WTC11 (cell line): ENCODE data around the gene COLEC12. TPM values are rescaled to one million over a fixed set of nuclear protein-coding genes. Genes with fewer than 3 reads are reported as not detected.

ENCODE experiments used
- ATAC-seq: fragments of 200-7000 bp; cut with Tn5 transposase; 2 replicates; pipeline ENCODE4 v1.10.0; 2021; ENCODE audit warnings: mild to moderate bottlenecking, moderate library complexity
- CTCF ChIA-PET: fragments of 300-600 bp; sonication (Branson Sonifier 250); formaldehyde crosslinking; loops from one replicate; lab custom pipeline; 2021; ENCODE audit warnings: antibody characterized with exemption; lab: Charles Lee
- POLR2A ChIA-PET: fragments of 350-600 bp; sonication (Branson Sonifier 250); formaldehyde crosslinking; loops from one replicate; lab custom pipeline; 2021; ENCODE audit warnings: antibody characterized with exemption; lab: Charles Lee
- DNase-seq: peaks from one replicate; pipeline ENCODE4 v3.0.0; 2021; ENCODE audit warnings: low spot score
- H3K27ac Mint-ChIP-seq: 2 replicates; pipeline ENCODE4 v1.8.0; 2021; ENCODE audit warnings: mixed read lengths
- H3K27me3 Mint-ChIP-seq: 2 replicates; pipeline ENCODE4 v1.8.0; 2021; ENCODE audit warnings: low read depth, mild to moderate bottlenecking, moderate library complexity, mixed read lengths
- H3K36me3 Mint-ChIP-seq: 2 replicates; pipeline ENCODE4 v1.8.0; 2021; ENCODE audit warnings: mixed read lengths
- H3K4me1 Mint-ChIP-seq: 2 replicates; pipeline ENCODE4 v1.8.0; 2022; ENCODE audit warnings: mixed read lengths
- H3K4me3 Mint-ChIP-seq: 2 replicates; pipeline ENCODE4 v1.8.0; 2021; ENCODE audit warnings: mild to moderate bottlenecking, moderate library complexity, mixed read lengths
- H3K9me3 Mint-ChIP-seq: 2 replicates; pipeline ENCODE4 v1.8.0; 2021; ENCODE audit warnings: mixed read lengths
- E2F1 ChIP-seq: sonication (generic); formaldehyde crosslinking; IDR thresholded peaks from 2 replicates; pipeline ENCODE4 v1.8.0; 2022; ENCODE audit warnings: mild to moderate bottlenecking, missing genetic modification reagents
- ERG ChIP-seq: fragments of 250-450 bp; sonication (Bioruptor Pico); IDR thresholded peaks from 2 replicates; pipeline ENCODE4 v1.8.0; 2021; ENCODE audit warnings: mild to moderate bottlenecking
- GABPB1 ChIP-seq: sonication (generic); formaldehyde crosslinking; IDR thresholded peaks from 2 replicates; pipeline ENCODE4 v1.8.1; 2023; ENCODE audit warnings: mild to moderate bottlenecking, missing genetic modification reagents
- IRF2 ChIP-seq: sonication (generic); formaldehyde crosslinking; IDR thresholded peaks from 2 replicates; pipeline ENCODE4 v1.8.0; 2022; ENCODE audit warnings: low read depth, missing genetic modification reagents, borderline replicate concordance
- OVOL2 ChIP-seq: fragments of 250-450 bp; sonication (Bioruptor Pico); IDR thresholded peaks from 2 replicates; pipeline ENCODE4 v1.9.0; 2021; ENCODE audit warnings: mild to moderate bottlenecking, borderline replicate concordance
- RELA ChIP-seq: sonication (generic); formaldehyde crosslinking; IDR thresholded peaks from 2 replicates; pipeline ENCODE4 v1.8.1; 2022; ENCODE audit warnings: missing genetic modification reagents, mild to moderate bottlenecking, borderline replicate concordance
- SMAD3 ChIP-seq: sonication (generic); formaldehyde crosslinking; IDR thresholded peaks from 2 replicates; pipeline ENCODE4 v1.8.0; 2022; ENCODE audit warnings: missing genetic modification reagents, mild to moderate bottlenecking, borderline replicate concordance
- SP1 ChIP-seq: sonication (generic); formaldehyde crosslinking; conservative IDR thresholded peaks from 2 replicates; pipeline ENCODE4 v1.8.1; 2022; ENCODE audit warnings: missing genetic modification reagents
- TEAD4 ChIP-seq: sonication (generic); formaldehyde crosslinking; IDR thresholded peaks from 2 replicates; pipeline ENCODE4 v1.8.0; 2022; ENCODE audit warnings: mild to moderate bottlenecking, missing genetic modification reagents
- TP53 ChIP-seq: sonication (generic); formaldehyde crosslinking; IDR thresholded peaks from 2 replicates; pipeline ENCODE4 v1.8.1; 2023; ENCODE audit warnings: mild to moderate bottlenecking, missing genetic modification reagents
- ZNF232 ChIP-seq: sonication (generic); formaldehyde crosslinking; IDR thresholded peaks from 2 replicates; pipeline ENCODE4 v1.8.0; 2022; ENCODE audit warnings: mild to moderate bottlenecking, missing genetic modification reagents
- ZNF281 ChIP-seq: sonication (generic); formaldehyde crosslinking; IDR thresholded peaks from 2 replicates; pipeline ENCODE4 v1.8.0; 2023; ENCODE audit warnings: mild to moderate bottlenecking, missing genetic modification reagents
- ZNF512 ChIP-seq: sonication (generic); formaldehyde crosslinking; IDR thresholded peaks from 2 replicates; pipeline ENCODE4 v1.8.1; 2022; ENCODE audit warnings: missing genetic modification reagents, borderline replicate concordance
- total RNA-seq: library from RNA; stranded (reverse); gene quantifications from 3 replicates; pipeline ENCODE4 v1.2.3, GENCODE V29; 2021
- TF ChIP-seq, protein P1 (sequence below): sonication (generic); formaldehyde crosslinking; IDR thresholded peaks from 2 replicates; pipeline ENCODE4 v1.8.1; 2023; ENCODE audit warnings: mild to moderate bottlenecking, moderate library complexity, missing genetic modification reagents
- TF ChIP-seq, protein P2 (sequence below): fragments of 250-450 bp; sonication (Bioruptor Pico); conservative IDR thresholded peaks from 2 replicates; pipeline ENCODE4 v1.9.0; 2021; ENCODE audit warnings: mild to moderate bottlenecking

COLEC12 gene
- total RNA-seq, 1 experiment from 2014 or later = 0.48 TPM

DNA sequence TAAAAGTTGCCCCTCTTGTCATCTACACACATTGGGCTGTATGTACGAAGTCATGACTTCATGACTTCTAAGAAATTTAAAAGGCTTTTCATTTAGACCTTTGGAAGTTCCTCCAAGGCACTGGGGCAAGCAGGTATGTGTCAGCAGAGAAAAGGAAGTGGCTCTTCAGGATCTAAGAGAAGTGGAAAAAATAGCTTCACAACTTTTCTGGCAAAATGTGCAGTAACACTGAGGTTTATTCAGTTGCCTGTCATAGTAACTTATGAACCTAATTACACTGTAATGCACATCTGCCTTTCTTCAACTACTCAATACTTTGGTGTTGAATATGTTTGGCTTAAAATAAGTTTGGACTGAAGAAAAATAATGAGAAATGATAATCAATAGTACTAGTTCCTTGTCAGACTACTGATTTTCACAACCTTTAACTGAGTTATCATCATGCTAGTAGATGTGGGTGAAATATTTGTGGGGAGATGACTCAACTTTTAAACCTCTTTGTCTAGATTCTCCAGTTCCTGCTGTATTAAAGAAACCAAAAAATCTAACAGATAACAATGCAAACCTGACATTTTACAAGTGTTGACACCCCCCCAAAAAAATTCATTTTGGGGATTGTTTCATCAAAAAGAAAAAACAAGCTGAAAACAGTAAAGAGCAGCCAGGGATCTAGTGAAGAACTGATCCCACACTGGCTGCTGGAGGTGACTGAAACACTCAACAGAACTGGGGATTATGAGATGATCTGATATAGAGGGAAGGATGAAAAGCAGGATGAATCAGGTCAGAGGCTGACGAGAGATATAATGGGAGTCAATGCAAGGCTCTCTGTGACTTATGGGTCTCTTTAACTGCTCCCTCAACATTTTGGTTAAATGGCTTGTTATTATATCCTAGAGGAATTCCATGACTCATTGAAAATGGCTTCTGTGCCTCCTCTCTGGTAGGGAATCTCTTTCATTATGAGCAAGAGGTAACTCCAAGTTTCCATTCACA lies 84.6 kb downstream of the COLEC12 start:
- H3K27me3 Mint-ChIP-seq = no peaks in the 10 kb centered on the region; the same call in 1 of the 2 replicates
- TF ChIP-seq ZNF512 (no peak), ZNF281 (no peak), OVOL2 (CRISPR knock-in tag) (no peak), GABPB1 (CRISPR knock-in tag) (no peak), ERG (no peak), RELA (CRISPR knock-in tag) (no peak), TP53 (no peak)
- TF ChIP-seq, all 79 proteins: peak for 0
- H3K9me3 Mint-ChIP-seq = 0 out of 2 replicates have a peak, but pooled peaks cover 7% of the 10 kb centered on the region
- H3K4me3 Mint-ChIP-seq = no peak overlapping the region
- ChIA-PET POLR2A (no interaction called here), CTCF (no interaction called here)
- no peaks in the 10 kb centered on the region for H3K36me3 Mint-ChIP-seq
- DNase-seq (no peak), ATAC-seq (no peak)
- H3K4me1 Mint-ChIP-seq = peaks cover 11% of the 10 kb centered on the region
- no peak overlapping the region for H3K27ac Mint-ChIP-seq

- ChIA-PET POLR2A (no interaction called here), CTCF (no interaction called here)
- Mint-ChIP-seq H3K9me3 (0 out of 2 replicates have a peak, but pooled peaks cover 7% of the 10 kb centered on the region), H3K4me3 (no peak overlapping the region), H3K27ac (no peak overlapping the region), H3K27me3 (no peaks in the 10 kb centered on the region; the same call in 1 of the 2 replicates), H3K36me3 (no peaks in the 10 kb centered on the region), H3K4me1 (peaks cover 3% of the 10 kb centered on the region)
- DNase-seq (no peak), ATAC-seq (no peak)
- TF ChIP-seq ZNF232 (CRISPR knock-in tag) (no peak), SMAD3 (CRISPR knock-in tag) (no peak), TEAD4 (CRISPR knock-in tag) (no peak), TP53 (no peak), ERG (no peak)
Measured at GRCh38 chr18:415047-415446, 85.5 kb downstream of the COLEC12 start.

- no peaks in the 10 kb centered on the region for H3K4me1 Mint-ChIP-seq
- CTCF ChIA-PET = no interaction called here
- H3K4me3 Mint-ChIP-seq = no peak overlapping the region
- no peaks in the 10 kb centered on the region for H3K36me3 Mint-ChIP-seq
- POLR2A ChIA-PET = no interaction called here
- H3K27me3 Mint-ChIP-seq = no peaks in the 10 kb centered on the region
- TF ChIP-seq, protein P1, sequence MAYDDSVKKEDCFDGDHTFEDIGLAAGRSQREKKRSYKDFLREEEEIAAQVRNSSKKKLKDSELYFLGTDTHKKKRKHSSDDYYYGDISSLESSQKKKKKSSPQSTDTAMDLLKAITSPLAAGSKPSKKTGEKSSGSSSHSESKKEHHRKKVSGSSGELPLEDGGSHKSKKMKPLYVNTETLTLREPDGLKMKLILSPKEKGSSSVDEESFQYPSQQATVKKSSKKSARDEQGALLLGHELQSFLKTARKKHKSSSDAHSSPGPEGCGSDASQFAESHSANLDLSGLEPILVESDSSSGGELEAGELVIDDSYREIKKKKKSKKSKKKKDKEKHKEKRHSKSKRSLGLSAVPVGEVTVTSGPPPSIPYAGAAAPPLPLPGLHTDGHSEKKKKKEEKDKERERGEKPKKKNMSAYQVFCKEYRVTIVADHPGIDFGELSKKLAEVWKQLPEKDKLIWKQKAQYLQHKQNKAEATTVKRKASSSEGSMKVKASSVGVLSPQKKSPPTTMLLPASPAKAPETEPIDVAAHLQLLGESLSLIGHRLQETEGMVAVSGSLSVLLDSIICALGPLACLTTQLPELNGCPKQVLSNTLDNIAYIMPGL = no peak
- TF ChIP-seq, protein P2, sequence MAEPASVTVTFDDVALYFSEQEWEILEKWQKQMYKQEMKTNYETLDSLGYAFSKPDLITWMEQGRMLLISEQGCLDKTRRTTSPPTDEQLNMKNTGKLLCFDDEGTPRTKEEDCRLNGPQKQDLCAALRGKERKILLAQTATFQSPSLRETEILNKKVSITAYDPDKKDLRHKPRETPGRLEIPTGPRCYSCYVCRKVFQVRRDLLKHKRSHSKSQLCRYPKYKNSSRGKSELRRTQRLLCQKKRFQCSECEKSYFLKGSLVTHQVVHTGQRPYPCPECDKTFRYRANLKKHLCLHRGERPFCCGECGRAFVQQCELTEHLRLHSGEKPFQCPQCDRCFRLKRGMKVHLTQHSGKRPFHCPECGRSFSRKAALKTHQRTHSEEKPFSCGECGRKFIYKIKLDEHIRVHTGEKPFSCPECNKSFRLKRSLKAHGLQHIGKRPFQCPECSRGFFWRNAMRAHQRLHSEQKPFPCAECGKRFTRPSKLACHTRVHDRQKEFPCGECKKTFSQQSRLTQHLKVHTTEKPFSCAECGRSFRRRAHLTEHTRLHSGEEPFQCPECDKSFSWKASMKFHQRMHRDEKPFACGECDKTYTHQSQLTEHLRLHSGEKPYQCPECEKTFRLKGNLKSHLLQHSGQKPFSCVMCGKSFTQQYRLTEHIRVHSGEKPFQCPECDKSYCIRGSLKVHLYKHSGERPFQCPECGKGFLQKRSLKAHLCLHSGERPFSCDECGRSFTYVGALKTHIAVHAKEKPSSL (CRISPR knock-in tag) = no peak
- TF ChIP-seq IRF2 (CRISPR knock-in tag) (no peak), SP1 (CRISPR knock-in tag) (no peak), E2F1 (CRISPR knock-in tag) (no peak)
- ATAC-seq (no peak), DNase-seq (no peak)
- 0 out of 2 replicates have a peak, but pooled peaks cover 9% of the 10 kb centered on the region for H3K9me3 Mint-ChIP-seq
- H3K27ac Mint-ChIP-seq = no peak overlapping the region
Measured at GRCh38 chr18:413233-413632, 87.3 kb downstream of the COLEC12 start.
